Transverse colon (tissue), 3 donors: ENCODE measurements around the gene POLR2J.

ENCODE experiments used
- CTCF ChIP-seq, 5 experiments: fragments of 200-600 bp in 3 of 5; fragments of 450-650 bp in 2 of 5; sonication (generic) in 3 of 5; IDR thresholded peaks; 1 replicate in 2 of 5; 2 replicates in 3 of 5; pipeline ENCODE4 v1.5.1; 2016 to 2017; ENCODE audit warnings: antibody characterized with exemption in 5 of 5, inconsistent platforms in 3 of 5, mild to moderate bottlenecking in 2 of 5, moderate library complexity in 1 of 5
- EP300 ChIP-seq: sonication (generic); formaldehyde crosslinking; IDR thresholded peaks from one replicate; pipeline ENCODE4 v1.6.1; 2017; ENCODE audit warnings: antibody characterized with exemption, low read depth

DNA sequence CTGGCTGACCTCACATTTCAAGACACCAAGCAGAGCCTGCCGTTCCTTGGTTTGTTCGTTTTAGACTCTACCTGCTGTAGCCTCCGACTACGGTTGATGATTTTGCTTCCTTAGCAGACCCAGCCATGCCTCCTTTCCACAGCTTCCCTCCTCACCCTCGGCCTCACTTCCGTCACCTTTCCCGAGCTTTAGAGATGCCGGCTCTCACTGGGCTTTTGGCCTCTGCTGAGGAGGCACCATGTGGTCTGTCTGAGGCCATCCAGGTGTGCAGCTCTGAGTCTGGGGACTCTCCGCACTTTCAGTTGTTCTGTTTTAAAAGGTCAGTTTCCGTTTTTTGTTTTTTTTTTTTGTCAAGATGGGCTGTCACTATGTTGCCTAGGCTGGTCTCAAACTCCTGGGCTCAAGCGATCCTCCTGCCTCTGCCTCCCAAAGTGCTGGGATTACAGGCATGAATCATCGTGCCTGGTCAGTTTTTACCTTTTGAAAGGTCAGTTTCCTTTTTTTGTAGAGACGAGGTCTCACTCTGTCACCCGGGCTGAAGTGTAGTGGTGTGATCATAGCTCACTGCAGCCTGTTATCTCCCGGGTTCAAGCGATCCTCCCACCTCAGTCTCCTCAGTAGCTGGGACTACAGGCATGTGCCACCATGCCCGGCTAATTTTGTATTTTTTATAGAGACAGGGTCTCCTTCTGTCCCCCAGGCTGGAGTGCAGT, 33.6 kb downstream of the POLR2J start:
- TF ChIP-seq CTCF (IDR thresholded peaks at IDR 0.05): no peak
- no peak for TF ChIP-seq EP300
